ENCODE results near the gene ZSWIM4. TPM values are rescaled to one million over a fixed set of nuclear protein-coding genes. Genes with fewer than 3 reads are reported as not detected.

Gene ZSWIM4
- total RNA-seq, 6 experiments from 2014 or later, result 0.98 to 3.7 (median 1.7) TPM

DNA sequence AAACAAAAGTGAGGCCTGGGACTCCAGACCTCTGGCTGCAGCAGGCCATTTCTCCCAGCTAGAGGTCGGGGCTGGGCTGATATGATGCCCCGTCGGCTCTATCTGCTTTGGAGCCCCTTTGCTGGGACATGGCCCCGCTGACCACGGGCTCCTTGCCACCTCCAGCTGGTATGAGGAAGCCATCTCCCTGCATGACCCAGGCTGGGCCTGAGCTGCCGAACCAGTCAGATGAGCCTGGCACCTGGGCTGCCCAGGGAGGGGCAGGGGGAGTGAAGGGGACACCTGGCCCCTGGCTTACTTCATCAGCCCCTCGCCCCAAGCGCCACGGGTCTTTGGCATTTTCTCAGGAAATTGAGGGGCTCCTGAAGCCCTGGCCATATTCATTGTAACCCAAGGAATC lies 7.8 kb downstream of the ZSWIM4 start:
- Histone ChIP-seq H3K9me3 (no peaks in the 10 kb centered on the region), H3K36me3 (peaks cover 0 to 2% (median 0%) of the 10 kb centered on the region in 4 donors), H3K4me1 (no peaks in the 10 kb centered on the region), H3K27ac (no peak overlapping the region), H3K4me3 (no peak overlapping the region), H3K27me3 (no peaks in the 10 kb centered on the region)
- TF ChIP-seq POLR2A (IDR thresholded peaks at IDR 0.05), result no peak
- TF ChIP-seq, protein P1, sequence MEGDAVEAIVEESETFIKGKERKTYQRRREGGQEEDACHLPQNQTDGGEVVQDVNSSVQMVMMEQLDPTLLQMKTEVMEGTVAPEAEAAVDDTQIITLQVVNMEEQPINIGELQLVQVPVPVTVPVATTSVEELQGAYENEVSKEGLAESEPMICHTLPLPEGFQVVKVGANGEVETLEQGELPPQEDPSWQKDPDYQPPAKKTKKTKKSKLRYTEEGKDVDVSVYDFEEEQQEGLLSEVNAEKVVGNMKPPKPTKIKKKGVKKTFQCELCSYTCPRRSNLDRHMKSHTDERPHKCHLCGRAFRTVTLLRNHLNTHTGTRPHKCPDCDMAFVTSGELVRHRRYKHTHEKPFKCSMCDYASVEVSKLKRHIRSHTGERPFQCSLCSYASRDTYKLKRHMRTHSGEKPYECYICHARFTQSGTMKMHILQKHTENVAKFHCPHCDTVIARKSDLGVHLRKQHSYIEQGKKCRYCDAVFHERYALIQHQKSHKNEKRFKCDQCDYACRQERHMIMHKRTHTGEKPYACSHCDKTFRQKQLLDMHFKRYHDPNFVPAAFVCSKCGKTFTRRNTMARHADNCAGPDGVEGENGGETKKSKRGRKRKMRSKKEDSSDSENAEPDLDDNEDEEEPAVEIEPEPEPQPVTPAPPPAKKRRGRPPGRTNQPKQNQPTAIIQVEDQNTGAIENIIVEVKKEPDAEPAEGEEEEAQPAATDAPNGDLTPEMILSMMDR (IDR thresholded peaks at IDR 0.05), result no peak
- DNase-seq (no peak), ATAC-seq (peak in 2 of 4 donors; percentile 34 to 46)
- WGBS (ENCODE audit: insufficient coverage, low coverage, low lambda C conversion rate, missing lambda C conversion rate), result no CpG with 5 or more reads among the region's 9 CpGs
- intact Hi-C loops (cut with DNase I), result no loop called here

DNA sequence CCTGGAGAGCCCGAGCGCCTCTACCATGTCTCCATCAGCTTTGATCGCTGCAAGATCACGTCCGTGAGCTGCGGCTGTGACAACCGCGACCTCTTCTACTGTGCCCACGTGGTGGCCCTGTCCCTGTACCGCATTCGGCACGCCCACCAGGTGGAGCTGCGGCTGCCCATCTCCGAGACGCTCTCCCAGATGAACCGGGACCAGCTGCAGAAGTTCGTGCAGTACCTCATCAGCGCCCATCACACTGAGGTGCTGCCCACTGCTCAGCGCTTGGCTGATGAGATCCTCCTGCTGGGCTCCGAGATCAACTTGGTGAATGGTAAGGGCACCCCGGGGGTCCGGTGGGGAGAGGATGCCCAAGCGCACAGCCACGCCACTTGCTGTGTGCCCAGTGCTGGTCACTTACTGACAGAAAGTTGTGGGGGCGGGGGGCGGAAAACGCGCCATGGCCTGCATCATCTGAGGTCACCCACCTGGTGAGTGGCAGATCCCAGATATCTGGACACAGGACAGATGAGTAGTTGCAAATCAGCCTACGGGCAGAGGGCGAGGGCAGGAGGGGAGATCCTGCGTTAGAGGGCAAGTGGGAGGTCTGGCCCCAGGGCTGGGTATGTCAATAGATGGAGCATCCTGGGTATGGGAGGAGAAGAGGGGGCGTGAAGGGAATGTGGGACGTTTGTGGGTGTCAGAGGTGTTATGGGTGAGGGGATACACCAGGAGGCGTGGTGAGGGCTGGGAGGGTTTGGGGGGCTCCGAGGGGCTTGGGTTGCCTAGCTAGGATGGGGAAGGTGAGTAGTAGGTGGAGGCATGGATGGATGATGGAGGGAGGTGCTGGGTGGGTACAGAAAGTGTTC lies 9.8 kb downstream of the ZSWIM4 start:
- ATAC-seq, result peak in 3 of 4 donors; percentile 18 to 37 (median 29)
- no peak for TF ChIP-seq POLR2A (IDR thresholded peaks at IDR 0.05)
- TF ChIP-seq, protein P1 (IDR thresholded peaks at IDR 0.05), result peak in 1 of 4 donors; percentile 16
- intact Hi-C loops (cut with DNase I), result no loop called here
- Histone ChIP-seq H3K27me3 (no peaks in the 10 kb centered on the region), H3K4me1 (no peaks in the 10 kb centered on the region), H3K4me3 (no peak overlapping the region), H3K27ac (no peak overlapping the region), H3K36me3 (peaks cover 0 to 2% (median 0%) of the 10 kb centered on the region in 4 donors), H3K9me3 (no peaks in the 10 kb centered on the region)
- no peak for DNase-seq
- 83% methylated on average over 27 of the region's 35 CpGs for WGBS (ENCODE audit: insufficient coverage, low coverage, low lambda C conversion rate, missing lambda C conversion rate)

DNA sequence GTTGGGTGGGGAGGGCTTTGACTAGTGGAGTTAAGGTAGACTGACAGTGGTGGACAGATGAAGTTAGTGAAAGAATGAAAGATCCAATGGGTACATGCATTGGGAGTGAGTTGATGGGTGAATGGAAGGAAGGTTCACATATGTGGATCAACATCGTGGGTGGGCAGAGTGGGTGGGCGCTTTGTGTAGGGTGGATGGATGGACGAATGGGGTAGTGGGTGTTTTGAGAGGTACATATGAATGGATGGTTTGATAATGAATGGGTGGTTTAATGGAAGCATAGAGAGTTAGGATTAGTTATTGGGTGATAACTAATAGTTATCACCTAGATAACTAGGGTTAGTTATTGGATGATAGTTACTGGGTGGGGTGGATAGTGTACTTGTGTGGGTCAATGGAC lies 11.5 kb downstream of the ZSWIM4 start:
- Histone ChIP-seq H3K9me3 (no peaks in the 10 kb centered on the region), H3K36me3 (peaks cover 0 to 4% (median 0%) of the 10 kb centered on the region in 4 donors), H3K4me1 (no peaks in the 10 kb centered on the region), H3K4me3 (no peak overlapping the region), H3K27ac (no peak overlapping the region), H3K27me3 (no peaks in the 10 kb centered on the region)
- ATAC-seq (no peak), DNase-seq (no peak)
- WGBS (ENCODE audit: insufficient coverage, low coverage, low lambda C conversion rate, missing lambda C conversion rate), result 97% methylated on average over 3 of the region's 3 CpGs
- no peak for TF ChIP-seq POLR2A (IDR thresholded peaks at IDR 0.05)
- TF ChIP-seq, protein P1 (IDR thresholded peaks at IDR 0.05), result no peak
- intact Hi-C loops (cut with DNase I), result no loop called here

DNA sequence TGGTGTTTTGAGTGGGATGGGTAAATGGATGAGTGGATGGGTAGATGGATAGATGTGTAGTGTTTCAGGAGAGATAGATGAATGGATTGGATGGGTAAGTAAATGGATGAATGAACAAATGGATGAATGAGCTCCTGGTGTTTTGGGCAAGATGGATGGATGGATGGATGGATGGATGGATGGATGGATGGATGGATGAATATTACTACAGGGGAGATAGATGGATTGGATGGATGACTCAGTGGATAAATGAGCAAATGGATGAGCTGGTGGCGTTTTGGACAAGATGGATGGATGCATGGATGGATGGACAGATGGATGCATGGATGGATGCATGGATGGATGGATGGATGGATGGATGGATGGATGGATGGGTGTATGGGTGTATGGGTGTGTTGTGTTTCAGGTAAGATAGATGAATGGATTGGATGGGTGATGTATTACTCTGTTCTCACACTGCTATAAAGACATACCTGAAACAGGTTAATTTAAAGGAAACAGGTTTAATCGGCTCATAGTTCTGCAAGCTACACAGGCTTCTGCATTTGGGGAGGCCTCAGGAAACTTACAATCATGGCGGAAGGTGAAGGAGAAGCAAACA lies 12.3 kb downstream of the ZSWIM4 start:
- intact Hi-C loops (cut with DNase I), result no loop called here
- Histone ChIP-seq H3K27ac (no peak overlapping the region), H3K4me3 (no peak overlapping the region), H3K4me1 (no peaks in the 10 kb centered on the region), H3K36me3 (peaks cover 0 to 4% (median 0%) of the 10 kb centered on the region in 4 donors), H3K27me3 (no peaks in the 10 kb centered on the region), H3K9me3 (no peaks in the 10 kb centered on the region)
- DNase-seq (no peak), ATAC-seq (no peak)
- TF ChIP-seq POLR2A (IDR thresholded peaks at IDR 0.05), result no peak
- TF ChIP-seq, protein P1 (IDR thresholded peaks at IDR 0.05), result no peak
- 90% methylated on average over 3 of the region's 3 CpGs for WGBS (ENCODE audit: insufficient coverage, low coverage, low lambda C conversion rate, missing lambda C conversion rate)

Measured in right lobe of liver (tissue), 6 donors.